ENCODE results near the gene VWA2. TPM values are rescaled to one million over a fixed set of nuclear protein-coding genes. Genes with fewer than 3 reads are reported as not detected.

The VWA2 gene
- total RNA-seq, 1 donor from 2014 or later, result not detected

GRCh38 chr10:114276066-114276465 is 37.0 kb downstream of the VWA2 start:
- no peak for DNase-seq (ENCODE audit: low spot score in 2 of 2)
- no peak for TF ChIP-seq CTCF (IDR thresholded peaks at IDR 0.05)
- Histone ChIP-seq H3K4me3 (no peak overlapping the region), H3K4me1 (peaks cover 0 to 9% of the 10 kb centered on the region in 2 donors), H3K9me3 (no peaks in the 10 kb centered on the region), H3K36me3 (no peaks in the 10 kb centered on the region), H3K27ac (no peak overlapping the region), H3K27me3 (no peaks in the 10 kb centered on the region)
- intact Hi-C loops (cut with DNase I), result no loop called here

- H3K4me1 ChIP-seq, result peaks cover 0 to 4% of the 10 kb centered on the region in 2 donors
- no peak for TF ChIP-seq CTCF (IDR thresholded peaks at IDR 0.05)
Measured at GRCh38 chr10:114276671-114277070, 37.6 kb downstream of the VWA2 start.

GRCh38 chr10:114278140-114278883 is 39.3 kb downstream of the VWA2 start:
- peak in 1 of 2 donors; percentile 56 for DNase-seq (ENCODE audit: low spot score in 2 of 2)
- Histone ChIP-seq H3K27me3 (no peaks in the 10 kb centered on the region), H3K4me3 (no peak overlapping the region), H3K9me3 (no peaks in the 10 kb centered on the region), H3K27ac (no peak overlapping the region), H3K4me1 (no peaks in the 10 kb centered on the region), H3K36me3 (no peaks in the 10 kb centered on the region)
- no peak for TF ChIP-seq CTCF (IDR thresholded peaks at IDR 0.05)
- intact Hi-C loops (cut with DNase I), result no loop called here

More at GRCh38 chr10:114276671-114277070, 37.6 kb downstream of the VWA2 start:
- no peaks in the 10 kb centered on the region for H3K36me3 ChIP-seq
- H3K4me3 ChIP-seq, result no peak overlapping the region
- H3K9me3 ChIP-seq, result no peaks in the 10 kb centered on the region
- H3K27ac ChIP-seq, result no peak overlapping the region
- DNase-seq (ENCODE audit: low spot score in 2 of 2), result no peak
- intact Hi-C loops (cut with DNase I), result no loop called here
- no peaks in the 10 kb centered on the region for H3K27me3 ChIP-seq

GRCh38 chr10:114278884-114279191 is 39.8 kb downstream of the VWA2 start:
- no peaks in the 10 kb centered on the region for H3K36me3 ChIP-seq
- no peaks in the 10 kb centered on the region for H3K27me3 ChIP-seq
- no peak overlapping the region for H3K27ac ChIP-seq
- no peaks in the 10 kb centered on the region for H3K4me1 ChIP-seq
- no peak for TF ChIP-seq CTCF (IDR thresholded peaks at IDR 0.05)
- H3K9me3 ChIP-seq, result no peaks in the 10 kb centered on the region
- DNase-seq (ENCODE audit: low spot score in 2 of 2), result peak in 1 of 2 donors; percentile 54
- H3K4me3 ChIP-seq, result no peak overlapping the region
- intact Hi-C loops (cut with DNase I), result no loop called here

- no peaks in the 10 kb centered on the region for H3K27me3 ChIP-seq
- no peaks in the 10 kb centered on the region for H3K4me1 ChIP-seq
- no peak overlapping the region for H3K4me3 ChIP-seq
- intact Hi-C loops (cut with DNase I), result no loop called here
- H3K36me3 ChIP-seq, result no peaks in the 10 kb centered on the region
- peak in 1 of 2 donors; percentile 45 for DNase-seq (ENCODE audit: low spot score in 2 of 2)
- no peak overlapping the region for H3K27ac ChIP-seq
- H3K9me3 ChIP-seq, result no peaks in the 10 kb centered on the region
- no peak for TF ChIP-seq CTCF (IDR thresholded peaks at IDR 0.05)
Measured at GRCh38 chr10:114279289-114279688, 40.2 kb downstream of the VWA2 start.
